IMR-90 (cell line): ENCODE data around the gene TMPRSS5. TPM values are rescaled to one million over a fixed set of nuclear protein-coding genes. Genes with fewer than 3 reads are reported as not detected.

Source experiments
- ATAC-seq: fragments of 200-7000 bp; cut with Tn5 transposase; 2 replicates; pipeline ENCODE4 v1.9.1; 2020; ENCODE audit warnings: low read depth, mild to moderate bottlenecking, moderate library complexity
- BruUV-seq: library from RNA; stranded (reverse); fragments of 400-500 nt; replicated peaks from 2 replicates; lab custom pipeline; 2021; lab: Mats Ljungman, UMichigan
- CTCF ChIA-PET: fragments of 300-600 bp; formaldehyde crosslinking; extraction: SDS; loops from one replicate; lab custom pipeline; 2021; ENCODE audit warnings: antibody characterized with exemption; lab: Yijun Ruan, JAX
- POLR2A ChIA-PET: fragments of 300-600 bp; sonication (Branson Sonifier 250); formaldehyde crosslinking; loops from one replicate; lab custom pipeline; 2022; ENCODE audit warnings: antibody characterized with exemption; ENCODE audit not compliant: unreplicated experiment; lab: Charles Lee
- DNase-seq: peaks from one replicate; pipeline ENCODE4 v3.0.0; 2013
- H2AFZ ChIP-seq: replicated peaks from 2 replicates; pipeline ENCODE3; 2013; ENCODE audit warnings: low read length, mild to moderate bottlenecking; ENCODE audit not compliant: poor library complexity
- H2AK5ac ChIP-seq: 2 replicates; pipeline ENCODE4 v1.6.1; 2013; ENCODE audit warnings: low read depth, low read length, inconsistent platforms
- H2AK9ac ChIP-seq: replicated peaks from 2 replicates; pipeline ENCODE3; 2013; ENCODE audit warnings: mild to moderate bottlenecking, low read depth, low read length, moderate library complexity; ENCODE audit not compliant: poor library complexity
- H2BK120ac ChIP-seq: 2 replicates; pipeline ENCODE4 v1.6.1; 2013; ENCODE audit warnings: low read depth, low read length, inconsistent platforms
- H2BK15ac ChIP-seq: 3 replicates; pipeline ENCODE4 v1.6.1; 2013; ENCODE audit warnings: low read depth, low read length, inconsistent platforms
- H2BK20ac ChIP-seq: 2 replicates; pipeline ENCODE4 v1.6.1; 2013; ENCODE audit warnings: low read depth, mild to moderate bottlenecking, inconsistent platforms, low read length, moderate library complexity
- H2BK5ac ChIP-seq: 2 replicates; pipeline ENCODE4 v1.6.1; 2013; ENCODE audit warnings: mild to moderate bottlenecking, low read depth, low read length, inconsistent platforms; ENCODE audit not compliant: poor library complexity, severe bottlenecking
- H3K14ac ChIP-seq: replicated peaks from 2 replicates; pipeline ENCODE4 v1.6.1; 2013; ENCODE audit warnings: low read depth, low read length, inconsistent platforms
- H3K18ac ChIP-seq: 2 replicates; pipeline ENCODE4 v1.6.1; 2013; ENCODE audit warnings: low read depth, low read length, control low read depth
- H3K23ac ChIP-seq: 2 replicates; pipeline ENCODE4 v1.6.1; 2013; ENCODE audit warnings: low read depth, low read length, inconsistent platforms
- H3K27ac ChIP-seq: 2 replicates; pipeline ENCODE4 v1.5.1; 2013; ENCODE audit warnings: mild to moderate bottlenecking, control low read depth, low read length; ENCODE audit not compliant: insufficient read depth
- H3K27me3 ChIP-seq: 2 replicates; pipeline ENCODE4 v1.6.1; 2013; ENCODE audit warnings: low read length; ENCODE audit not compliant: control insufficient read depth, insufficient read depth
- H3K36me3 ChIP-seq: 2 replicates; pipeline ENCODE4 v1.6.1; 2013; ENCODE audit warnings: low read length, mixed read lengths; ENCODE audit not compliant: control insufficient read depth, insufficient read depth
- H3K4ac ChIP-seq: 2 replicates; pipeline ENCODE4 v1.6.1; 2013; ENCODE audit warnings: low read depth, low read length, inconsistent platforms
- H3K4me1 ChIP-seq: 2 replicates; pipeline ENCODE4 v1.6.1; 2013; ENCODE audit warnings: low read length, mixed read lengths; ENCODE audit not compliant: control insufficient read depth, insufficient read depth
- H3K4me2 ChIP-seq: 2 replicates; pipeline ENCODE4 v1.6.1; 2013; ENCODE audit warnings: low read depth, mild to moderate bottlenecking, control low read depth, low read length, moderate library complexity
- H3K4me3 ChIP-seq: 2 replicates; pipeline ENCODE4 v1.5.1; 2013; ENCODE audit warnings: low read depth, mild to moderate bottlenecking, control low read depth, low read length, moderate library complexity; ENCODE audit not compliant: insufficient read depth
- H3K56ac ChIP-seq: 2 replicates; pipeline ENCODE4 v1.6.1; 2013; ENCODE audit warnings: low read length, inconsistent platforms; ENCODE audit not compliant: insufficient read depth; ENCODE audit errors: extremely low read depth
- H3K79me1 ChIP-seq, 2 experiments: 2 replicates each; pipeline ENCODE4 v1.6.1; 2013; ENCODE audit warnings: low read length in 2 of 2, inconsistent platforms in 1 of 2, low read depth in 1 of 2
- H3K9ac ChIP-seq: 2 replicates; pipeline ENCODE4 v1.6.1; 2013; ENCODE audit warnings: low read depth, low read length, control low read depth
- H3K9me1 ChIP-seq: 2 replicates; pipeline ENCODE4 v1.6.1; 2013; ENCODE audit warnings: low read length, inconsistent platforms; ENCODE audit not compliant: insufficient read depth
- H3K9me3 ChIP-seq: 2 replicates; pipeline ENCODE4 v1.6.1; 2013; ENCODE audit warnings: low read length; ENCODE audit not compliant: control insufficient read depth, insufficient read depth
- H4K20me1 ChIP-seq: 2 replicates; pipeline ENCODE4 v1.6.1; 2013; ENCODE audit warnings: low read length, inconsistent platforms; ENCODE audit not compliant: insufficient read depth
- H4K5ac ChIP-seq: 2 replicates; pipeline ENCODE4 v1.6.1; 2013; ENCODE audit warnings: mild to moderate bottlenecking, low read depth, low read length, control low read depth
- H4K8ac ChIP-seq, 2 experiments: 2 replicates each; pipeline ENCODE4 v1.6.1; 2013; ENCODE audit warnings: low read depth in 2 of 2, low read length in 2 of 2, control low read depth in 1 of 2, inconsistent platforms in 1 of 2
- H4K91ac ChIP-seq: 2 replicates; pipeline ENCODE4 v1.6.1; 2013; ENCODE audit warnings: low read depth, low read length, inconsistent platforms; ENCODE audit not compliant: insufficient read depth
- FOS ChIP-seq: fragments of 150-350 bp; IDR thresholded peaks from 2 replicates; pipeline ENCODE4 v1.6.1; 2016; ENCODE audit warnings: low read depth, low read length
- RFX5 ChIP-seq: IDR thresholded peaks from 2 replicates; pipeline ENCODE4 v1.8.0; 2012; ENCODE audit warnings: low read depth, mild to moderate bottlenecking, low read length, moderate library complexity
- WGBS, 2 experiments: methylation state at CpG; one replicate each; pipeline versions ENCODE4 v1.1.5 to v1.1.7; 2013; ENCODE audit warnings: missing lambda C conversion rate in 2 of 2; ENCODE audit not compliant: insufficient read length in 1 of 2; ENCODE audit errors: extremely low coverage in 2 of 2; 5-methylcytosine and 5-hydroxymethylcytosine counted together
- dilution Hi-C: fragments of 300-500 bp; cut with HindIII; formaldehyde crosslinking; loops from one replicate; pipeline ENCODE4 v1.14.3; 2018; ENCODE audit warnings: low sequenced_read_pairs; ENCODE audit not compliant: unreplicated experiment
- in situ Hi-C: fragments of 300-500 bp; cut with MboI; formaldehyde crosslinking; loops from 3 replicates; pipeline ENCODE4 v1.14.3; 2019; ENCODE audit warnings: low sequenced_read_pairs, inconsistent platforms, mixed read lengths
- intact Hi-C: fragments of 100-400 bp; cut with micrococcal nuclease; formaldehyde crosslinking; loops from 2 replicates; pipeline ENCODE4 v1.10.0; 2022
- polyA plus RNA-seq, 3 experiments: library from polyadenylated mRNA; depleted of rRNA; stranded (reverse); fragments of >200 nt; gene quantifications; 2 replicates each; pipeline ENCODE4 v1.2.3, GENCODE V29; 2012; ENCODE audit warnings: low replicate concordance in 1 of 3
- total RNA-seq: library from RNA; depleted of rRNA; stranded (reverse); fragments of >200 nt; gene quantifications from 2 replicates; pipeline ENCODE4 v1.2.3, GENCODE V29; 2012

The TMPRSS5 gene
- total and polyA plus RNA-seq, 2 of the 4 experiments (the other 2 are of a cell fraction) = under 0.01 to 0.24 TPM

DNA sequence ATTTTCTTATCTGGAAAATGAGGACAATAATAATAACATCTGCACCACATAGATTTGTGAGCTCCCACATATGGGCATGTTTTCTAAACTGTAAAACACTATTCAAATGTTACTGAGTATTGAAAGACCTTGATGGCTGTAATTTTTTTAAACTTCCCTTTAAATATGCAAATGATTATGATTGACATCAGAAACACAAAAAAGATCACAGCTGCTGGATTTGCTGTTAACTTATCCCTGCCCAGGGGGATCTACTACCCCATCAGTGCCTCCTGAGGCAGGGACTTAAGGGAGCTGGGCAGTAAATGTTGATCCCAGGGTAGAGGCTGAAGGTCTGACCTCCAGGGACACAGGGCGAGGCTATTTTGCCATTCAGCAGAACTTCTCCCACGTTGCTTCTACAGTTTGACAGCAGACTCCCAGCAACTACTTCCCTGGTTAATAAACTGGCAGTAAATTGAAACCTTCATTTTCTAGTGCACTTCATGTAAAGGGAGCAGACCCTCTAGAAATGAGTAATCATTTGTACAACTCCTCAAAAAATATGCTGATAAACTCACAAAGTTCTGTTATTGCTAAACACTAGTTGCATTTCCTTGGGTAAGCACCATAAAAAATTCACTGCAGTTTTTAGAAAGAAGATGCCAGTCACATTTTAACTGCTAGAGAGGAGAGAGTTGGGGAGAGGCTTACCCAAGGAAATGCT lies 20.3 kb downstream of the TMPRSS5 start:
- Histone ChIP-seq H3K9me3 (no peaks in the 10 kb centered on the region), H3K79me1 (no peaks in the 10 kb centered on the region)
- no CpG with 5 or more reads among the region's 2 CpGs for WGBS, 2 experiments

More for the DNA sequence above, 20.3 kb downstream of the TMPRSS5 start:
- no peak overlapping the region for H2BK120ac ChIP-seq
- no peak overlapping the region for H3K23ac ChIP-seq
- H4K5ac ChIP-seq = no peak overlapping the region
- H3K36me3 ChIP-seq = no peaks in the 10 kb centered on the region
- H3K4me1 ChIP-seq = no peaks in the 10 kb centered on the region
- no peak for DNase-seq
- intact Hi-C loops = no loop called here
- TF ChIP-seq RFX5 = no peak
- no peak for TF ChIP-seq FOS
- H2BK20ac ChIP-seq = no peak overlapping the region
- no peak overlapping the region for H3K27ac ChIP-seq
- no peak overlapping the region for H3K18ac ChIP-seq
- H2AK5ac ChIP-seq = no peak overlapping the region
- H2AK9ac ChIP-seq = no peak overlapping the region
- BruUV-seq = no TSS peak
- H2BK5ac ChIP-seq = no peak overlapping the region
- H4K8ac ChIP-seq = no peak overlapping the region
- H3K14ac ChIP-seq = no peak overlapping the region
- H3K4ac ChIP-seq = no peak overlapping the region
- ATAC-seq = no peak
- no peaks in the 10 kb centered on the region for H4K20me1 ChIP-seq
- H3K4me2 ChIP-seq = no peak overlapping the region
- H3K9ac ChIP-seq = no peak overlapping the region
- dilution Hi-C loops = no loop called here
- H3K9me1 ChIP-seq = peaks cover 6% of the 10 kb centered on the region; the same call in 1 of the 2 replicates
- H4K91ac ChIP-seq = no peak overlapping the region
- no peak overlapping the region for H3K56ac ChIP-seq
- H2AFZ ChIP-seq = no peak overlapping the region
- peaks cover 19% of the 10 kb centered on the region for H3K27me3 ChIP-seq
- H2BK15ac ChIP-seq = no peak overlapping the region
- CTCF ChIA-PET = no interaction called here
- POLR2A ChIA-PET = no interaction called here
- H3K4me3 ChIP-seq = no peak overlapping the region
- in situ Hi-C loops = no loop called here
